NCI-H748 treated with DMSO at 0.1 percent for 48 hours (cell line): Measurements from ENCODE around the gene BSN.

Experiments used
- DNase-seq: peaks from one replicate; lab custom pipeline; 2025; lab: John Stamatoyannopoulos, UW

BSN gene

GRCh38 chr3:49654955-49655556 lies 100.8 kb downstream of the BSN start:
- no peak for DNase-seq

DNA sequence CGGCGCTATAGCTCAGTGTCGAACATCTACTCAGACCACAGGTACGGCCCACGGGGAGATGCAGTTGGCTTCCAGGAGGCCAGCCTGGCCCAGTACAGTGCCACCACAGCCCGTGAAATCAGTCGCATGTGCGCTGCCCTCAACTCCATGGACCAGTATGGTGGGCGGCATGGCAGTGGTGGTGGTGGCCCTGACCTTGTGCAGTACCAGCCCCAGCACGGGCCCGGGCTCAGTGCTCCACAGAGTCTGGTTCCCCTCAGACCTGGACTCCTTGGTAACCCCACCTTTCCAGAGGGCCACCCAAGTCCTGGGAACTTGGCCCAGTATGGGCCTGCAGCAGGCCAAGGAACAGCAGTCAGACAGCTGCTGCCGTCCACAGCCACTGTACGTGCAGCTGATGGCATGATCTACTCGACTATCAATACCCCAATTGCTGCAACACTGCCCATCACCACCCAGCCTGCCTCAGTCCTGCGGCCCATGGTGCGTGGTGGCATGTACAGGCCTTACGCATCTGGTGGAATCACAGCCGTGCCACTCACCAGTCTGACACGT lies 101.5 kb downstream of the BSN start:
- DNase-seq, result no peak

- no peak for DNase-seq
Observed at GRCh38 chr3:49656541-49657112, 102.3 kb downstream of the BSN start.

GRCh38 chr3:49657208-49657915 lies 103.1 kb downstream of the BSN start:
- DNase-seq, result no peak

- no peak for DNase-seq
Observed at GRCh38 chr3:49658711-49659110, 104.4 kb downstream of the BSN start.

GRCh38 chr3:49659756-49660155 lies 105.5 kb downstream of the BSN start:
- DNase-seq, result no peak

DNA sequence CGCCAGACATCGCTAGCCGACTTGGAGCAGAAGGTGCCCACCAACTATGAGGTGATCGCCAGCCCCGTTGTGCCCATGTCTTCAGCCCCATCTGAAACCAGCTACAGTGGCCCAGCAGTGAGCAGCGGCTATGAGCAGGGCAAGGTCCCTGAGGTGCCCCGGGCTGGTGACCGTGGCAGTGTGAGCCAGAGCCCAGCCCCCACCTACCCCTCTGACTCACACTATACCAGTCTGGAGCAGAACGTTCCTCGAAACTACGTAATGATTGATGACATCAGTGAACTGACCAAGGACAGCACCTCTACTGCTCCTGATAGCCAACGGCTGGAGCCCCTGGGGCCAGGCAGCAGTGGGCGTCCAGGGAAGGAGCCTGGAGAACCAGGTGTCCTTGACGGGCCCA lies 107.0 kb downstream of the BSN start:
- DNase-seq, result no peak

DNA sequence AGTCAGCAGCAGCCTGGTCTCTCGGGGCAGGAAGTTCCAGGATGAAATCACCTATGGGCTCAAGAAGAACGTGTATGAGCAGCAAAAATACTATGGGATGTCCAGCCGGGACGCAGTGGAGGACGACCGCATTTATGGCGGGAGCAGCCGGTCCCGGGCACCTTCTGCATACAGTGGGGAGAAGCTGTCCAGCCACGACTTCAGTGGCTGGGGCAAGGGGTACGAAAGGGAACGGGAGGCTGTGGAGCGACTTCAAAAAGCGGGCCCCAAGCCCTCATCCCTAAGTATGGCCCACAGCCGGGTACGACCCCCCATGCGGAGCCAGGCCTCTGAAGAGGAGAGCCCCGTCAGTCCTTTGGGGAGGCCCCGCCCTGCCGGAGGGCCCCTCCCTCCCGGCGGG lies 107.7 kb downstream of the BSN start:
- no peak for DNase-seq

DNA sequence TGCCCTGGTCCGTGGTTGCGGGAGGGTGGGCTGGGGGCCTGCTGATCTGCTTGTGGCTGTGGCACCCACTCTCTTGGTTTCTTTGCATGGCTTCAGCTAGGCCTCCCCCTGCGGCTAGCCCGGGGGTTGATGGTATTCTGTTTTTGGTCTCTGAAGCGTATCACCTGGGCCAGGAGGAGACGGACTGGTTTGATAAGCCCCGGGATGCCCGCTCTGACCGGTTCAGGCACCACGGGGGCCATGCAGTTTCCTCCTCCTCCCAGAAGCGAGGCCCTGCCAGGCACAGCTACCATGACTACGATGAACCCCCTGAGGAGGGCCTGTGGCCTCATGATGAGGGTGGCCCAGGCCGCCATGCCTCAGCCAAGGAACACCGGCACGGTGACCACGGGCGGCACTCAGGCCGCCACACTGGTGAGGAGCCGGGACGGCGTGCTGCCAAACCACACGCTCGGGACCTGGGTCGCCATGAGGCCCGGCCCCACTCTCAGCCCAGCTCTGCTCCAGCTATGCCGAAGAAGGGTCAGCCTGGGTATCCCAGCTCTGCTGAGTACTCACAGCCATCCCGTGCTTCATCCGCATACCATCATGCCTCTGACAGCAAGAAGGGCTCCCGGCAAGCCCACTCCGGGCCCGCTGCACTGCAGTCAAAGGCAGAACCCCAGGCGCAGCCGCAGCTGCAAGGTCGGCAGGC lies 108.6 kb downstream of the BSN start:
- no peak for DNase-seq

DNA sequence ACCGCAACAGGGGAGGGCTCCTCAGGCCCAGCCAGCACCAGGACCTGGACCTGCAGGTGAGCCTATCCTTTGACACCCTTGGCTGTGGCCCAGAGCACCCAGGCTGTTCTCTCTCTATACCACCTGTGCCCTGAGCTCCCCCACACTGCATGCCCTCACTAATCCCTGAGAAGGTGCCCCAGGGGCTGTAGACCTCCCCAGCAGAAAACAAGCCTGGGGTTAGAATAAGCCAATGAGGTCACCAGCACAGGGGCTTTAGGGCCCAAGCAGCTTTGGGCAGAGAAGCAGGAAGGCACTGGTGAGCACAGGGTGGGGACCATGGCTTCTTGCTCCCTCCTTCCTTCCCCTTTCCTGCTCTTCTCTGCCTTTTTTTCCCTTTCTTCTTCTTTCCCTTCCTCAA lies 109.6 kb downstream of the BSN start:
- DNase-seq, result no peak

DNA sequence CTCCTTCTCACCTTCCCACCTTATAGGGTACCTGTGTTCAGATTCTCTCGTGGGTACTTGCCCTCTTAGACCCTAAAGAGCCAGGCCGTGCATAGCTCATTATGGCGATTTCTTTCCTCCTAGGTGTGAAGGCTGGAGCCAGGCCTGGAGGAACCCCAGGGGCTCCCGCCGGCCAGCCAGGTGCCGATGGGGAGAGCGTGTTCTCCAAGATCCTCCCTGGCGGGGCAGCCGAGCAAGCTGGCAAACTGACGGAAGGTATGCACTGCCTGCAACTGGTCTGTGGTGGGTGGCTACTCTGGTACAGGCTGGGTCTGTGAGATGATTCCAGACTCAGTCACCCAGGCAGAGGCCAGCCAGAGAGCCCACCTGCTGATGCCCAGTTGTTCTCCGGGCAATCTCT lies 110.0 kb downstream of the BSN start:
- DNase-seq, result no peak

GRCh38 chr3:49665822-49666519 lies 111.7 kb downstream of the BSN start:
- no peak for DNase-seq

- DNase-seq, result no peak
Observed at GRCh38 chr3:49666592-49666991, 112.3 kb downstream of the BSN start.

- DNase-seq, result no peak
Observed at GRCh38 chr3:49667701-49668413, 113.6 kb downstream of the BSN start.

DNA sequence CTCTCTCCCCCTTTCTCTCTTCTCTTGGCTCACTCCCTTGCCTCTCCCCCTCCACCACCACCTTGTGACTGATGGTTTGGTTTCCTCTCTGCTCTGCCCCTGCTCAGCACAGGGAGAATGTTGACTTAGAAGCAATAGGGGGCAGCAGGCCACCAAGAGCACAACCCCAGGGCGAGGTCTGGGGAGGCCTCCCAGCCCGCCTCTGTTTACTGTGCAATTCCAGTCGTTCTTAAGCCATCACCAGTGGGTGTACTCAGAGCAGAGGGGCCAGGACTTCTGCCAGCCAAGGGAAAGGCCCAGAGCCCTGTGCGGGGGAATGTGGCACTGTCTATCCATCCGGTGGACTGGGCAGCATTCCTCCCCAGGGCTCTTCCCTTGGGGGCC lies 114.1 kb downstream of the BSN start:
- no peak for DNase-seq

DNA sequence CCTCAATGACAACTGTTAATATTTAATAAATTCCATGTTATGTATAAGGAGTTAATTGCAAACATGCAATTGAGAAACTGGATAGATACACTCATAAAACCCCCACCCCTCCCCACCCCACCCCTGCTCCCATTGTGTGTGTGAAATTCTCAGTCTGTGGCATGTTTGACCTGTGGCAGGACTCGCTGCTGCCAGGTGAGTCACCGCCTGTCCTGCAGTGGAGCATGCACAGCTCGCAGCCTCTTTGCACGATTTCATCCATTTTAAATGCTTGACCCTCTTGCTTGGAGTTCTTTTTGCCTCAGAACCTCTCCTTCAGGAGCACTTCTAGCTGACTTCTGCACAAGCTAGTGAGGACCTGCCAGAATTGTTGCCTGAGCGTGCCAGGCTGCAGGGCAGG lies 114.6 kb downstream of the BSN start:
- DNase-seq, result no peak

GRCh38 chr3:49669352-49669751 lies 115.1 kb downstream of the BSN start:
- no peak for DNase-seq

- DNase-seq, result no peak
Observed at GRCh38 chr3:49670940-49671290, 116.6 kb downstream of the BSN start.

DNA sequence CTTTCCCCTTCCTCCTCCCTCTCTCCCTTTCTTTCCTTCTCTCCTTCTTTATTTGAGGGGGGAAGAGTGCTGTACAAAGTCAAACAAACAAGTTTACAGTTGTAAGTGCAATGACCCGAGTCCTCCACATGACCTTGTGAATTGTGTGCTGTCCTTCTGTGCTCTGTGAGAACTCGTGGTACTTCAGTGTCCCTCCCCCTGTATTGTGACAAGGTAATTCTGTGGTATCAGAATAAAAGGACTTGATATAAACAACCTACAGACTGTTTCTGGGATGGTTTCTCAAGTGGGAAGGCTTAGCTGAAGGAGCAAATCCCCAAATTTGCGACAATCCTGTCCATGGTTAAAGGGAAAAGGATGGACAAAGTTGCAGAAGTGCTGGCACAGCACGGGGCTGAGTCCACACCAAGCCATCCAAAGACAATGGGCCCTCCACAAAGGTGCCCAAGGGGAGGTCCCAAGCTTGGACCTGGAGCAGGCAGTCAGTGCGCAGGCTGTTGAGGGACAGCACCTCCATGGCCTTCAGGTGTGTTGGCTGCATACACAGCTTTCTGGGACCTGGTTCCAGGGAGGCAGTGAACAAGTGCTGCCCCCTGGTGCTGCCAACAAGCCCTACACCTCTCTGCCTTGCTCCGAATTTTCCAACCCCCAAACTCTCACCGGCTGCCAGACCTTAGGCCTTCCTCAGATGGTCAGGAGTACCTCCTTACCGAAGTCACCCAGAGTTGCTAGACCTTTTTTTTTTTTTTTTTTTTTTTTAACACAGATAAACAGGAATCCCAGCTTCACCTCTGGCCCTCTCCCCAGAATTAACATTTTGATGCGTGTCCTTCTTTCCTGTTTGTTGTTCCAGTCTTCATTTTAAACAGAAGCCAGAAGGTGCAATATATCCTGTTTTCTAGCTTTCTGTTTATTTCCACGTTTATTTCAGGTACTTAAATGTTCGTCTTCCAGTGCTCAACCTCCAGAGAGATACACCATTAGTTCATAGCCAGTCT lies 117.3 kb downstream of the BSN start:
- DNase-seq, result no peak

DNA sequence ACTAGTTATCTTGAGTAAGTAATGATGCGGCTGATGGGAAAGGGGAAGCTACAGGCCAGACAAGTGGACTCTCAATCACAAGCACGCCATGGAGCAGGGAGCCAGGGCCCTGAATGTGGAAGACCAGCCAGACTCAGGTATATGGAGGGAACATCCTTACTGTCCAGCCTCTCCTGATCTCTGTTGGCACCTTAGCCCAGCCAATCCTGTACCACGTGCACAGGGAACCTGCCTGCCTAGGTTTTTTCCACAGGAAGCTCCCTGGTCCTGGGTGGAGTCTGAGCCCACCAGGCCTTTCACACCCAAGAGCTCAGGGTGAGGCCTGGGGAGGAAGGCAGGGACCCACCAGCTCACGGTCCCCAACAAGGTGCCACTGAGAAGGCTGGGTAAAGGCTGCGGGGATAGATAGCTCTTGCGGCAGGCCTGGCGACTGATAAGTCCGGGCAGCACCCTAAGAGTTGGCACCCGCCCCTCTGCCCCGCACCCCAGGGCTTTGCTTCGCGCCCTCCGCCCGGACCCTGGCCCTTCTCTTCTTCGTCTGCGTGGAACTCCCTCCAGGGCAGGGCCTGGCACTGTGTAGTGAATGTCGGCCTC lies 118.9 kb downstream of the BSN start:
- no peak for DNase-seq
